Naive thymus-derived CD4-positive, alpha-beta T cell (primary cell): ENCODE measurements around the gene TMEM245. TPM values are rescaled to one million over a fixed set of nuclear protein-coding genes. Genes with fewer than 3 reads are reported as not detected.

ENCODE experiments used
- ATAC-seq: fragments of 150-1000 bp; cut with Tn5 transposase; 2 replicates; pipeline ENCODE4 v1.10.0; 2021; ENCODE audit warnings: mild to moderate bottlenecking, moderate library complexity
- CTCF ChIA-PET: fragments of 350-600 bp; sonication (Branson Sonifier 250); formaldehyde crosslinking; loops from one replicate; lab custom pipeline; 2021; ENCODE audit warnings: antibody characterized with exemption; lab: Charles Lee
- POLR2A ChIA-PET: fragments of 350-600 bp; sonication (Branson Sonifier 250); formaldehyde crosslinking; loops from one replicate; lab custom pipeline; 2021; ENCODE audit warnings: antibody characterized with exemption, inconsistent platforms; lab: Charles Lee
- DNase-seq, 9 donors: peaks; one replicate each; pipeline versions ENCODE4 v3.0.0 to v3.0.0-alpha.2; 2020 to 2022; ENCODE audit warnings: mixed read lengths in 1 of 9
- H3K27ac ChIP-seq: one replicate; pipeline ENCODE4 v1.7.0; 2013; ENCODE audit warnings: mild to moderate bottlenecking, low read depth, low read length, moderate library complexity
- H3K27me3 ChIP-seq, 2 donors: one replicate each; pipeline ENCODE4 v1.7.0; 2013; ENCODE audit warnings: low read length in 2 of 2, mild to moderate bottlenecking in 2 of 2, moderate library complexity in 2 of 2; ENCODE audit not compliant: control insufficient read depth in 2 of 2, insufficient read depth in 2 of 2
- H3K36me3 ChIP-seq, 3 experiments: 1 replicate in 2 of 3; 2 replicates in 1 of 3; pipeline ENCODE4 v1.7.0; 2013; ENCODE audit warnings: low read length in 3 of 3, mild to moderate bottlenecking in 3 of 3, moderate library complexity in 1 of 3; ENCODE audit not compliant: insufficient read depth in 3 of 3, control insufficient read depth in 2 of 3
- H3K4me1 ChIP-seq, 2 donors: one replicate each; pipeline ENCODE4 v1.7.0; 2013; ENCODE audit warnings: low read length in 2 of 2, mild to moderate bottlenecking in 2 of 2, moderate library complexity in 1 of 2; ENCODE audit not compliant: control insufficient read depth in 2 of 2, insufficient read depth in 2 of 2
- H3K4me3 ChIP-seq: 2 replicates; pipeline ENCODE4 v1.7.0; 2013; ENCODE audit warnings: mild to moderate bottlenecking, low read length
- H3K9me3 ChIP-seq, 3 experiments: 1 replicate in 2 of 3; 2 replicates in 1 of 3; pipeline ENCODE4 v1.7.0; 2013; ENCODE audit warnings: low read length in 3 of 3; ENCODE audit not compliant: control insufficient read depth in 2 of 3
- H3K27ac Mint-ChIP-seq, 9 donors: one replicate each; pipeline ENCODE4 v1.8.0; 2020 to 2022; ENCODE audit warnings: mixed read lengths in 9 of 9, mild to moderate bottlenecking in 8 of 9, moderate library complexity in 5 of 9, inconsistent platforms in 2 of 9
- H3K27me3 Mint-ChIP-seq, 5 donors: one replicate each; pipeline ENCODE4 v1.8.0; 2021 to 2022; ENCODE audit warnings: mixed read lengths in 5 of 5, mild to moderate bottlenecking in 1 of 5
- H3K36me3 Mint-ChIP-seq, 5 donors: one replicate each; pipeline ENCODE4 v1.8.0; 2020 to 2022; ENCODE audit warnings: mixed read lengths in 5 of 5, mild to moderate bottlenecking in 3 of 5, inconsistent platforms in 1 of 5
- H3K4me1 Mint-ChIP-seq, 7 donors: one replicate each; pipeline ENCODE4 v1.8.0; 2020 to 2022; ENCODE audit warnings: mixed read lengths in 7 of 7, mild to moderate bottlenecking in 3 of 7, inconsistent platforms in 1 of 7
- H3K4me3 Mint-ChIP-seq, 10 donors: one replicate each; pipeline ENCODE4 v1.8.0; 2020 to 2022; ENCODE audit warnings: mild to moderate bottlenecking in 10 of 10, mixed read lengths in 10 of 10, moderate library complexity in 6 of 10, inconsistent platforms in 2 of 10
- H3K9me3 Mint-ChIP-seq, 11 donors: one replicate each; pipeline ENCODE4 v1.8.0; 2020 to 2022; ENCODE audit warnings: mixed read lengths in 11 of 11, mild to moderate bottlenecking in 4 of 11, inconsistent platforms in 1 of 11, moderate library complexity in 1 of 11
- intact Hi-C, 2 donors: fragments of 100-400 bp; cut with micrococcal nuclease; formaldehyde crosslinking; loops; one replicate each; pipeline ENCODE4 v1.15.1; 2023
- polyA plus RNA-seq, 2 donors: library from polyadenylated mRNA; unstranded; fragments of 300-500 nt; fragmentation: Illumina TruSeq; gene quantifications; one replicate each; pipeline ENCODE4 v1.2.3, GENCODE V29; 2021
- total RNA-seq, 6 experiments: library from RNA in 5 of 6; stranded (reverse) in 5 of 6; gene quantifications; 1 replicate in 5 of 6; 2 replicates in 1 of 6; pipeline ENCODE4 v1.2.3 and lab custom pipeline; 2021 to 2026

Gene TMEM245
- total and polyA plus RNA-seq, 7 experiments from 2014 or later, result 25.5 to 76.7 (median 29.2) TPM

- peaks cover 23 to 40% (median 32%) of the 10 kb centered on the region in 5 donors for H3K36me3 Mint-ChIP-seq
- Histone ChIP-seq H3K4me1 (no peaks in the 10 kb centered on the region), H3K27me3 (no peaks in the 10 kb centered on the region), H3K27ac (no peak overlapping the region), H3K4me3 (no peak overlapping the region), H3K36me3 (peaks cover 3 to 47% (median 18%) of the 10 kb centered on the region in 3 experiments), H3K9me3 (no peaks in the 10 kb centered on the region)
- no peaks in the 10 kb centered on the region for H3K9me3 Mint-ChIP-seq
- ATAC-seq (no peak), DNase-seq (no peak)
- intact Hi-C loops, result no loop called here
- peaks cover 0 to 2% (median 0%) of the 10 kb centered on the region in 7 donors for H3K4me1 Mint-ChIP-seq
- ChIA-PET CTCF (interaction anchor here (0.7 kb wide), 1 partner anchor 121 kb away, joined by 3 read pairs; no protein-coding TSS in a partner anchor), POLR2A (no interaction called here)
- no peaks in the 10 kb centered on the region for H3K27me3 Mint-ChIP-seq
- H3K27ac Mint-ChIP-seq, result peak overlapping the region in 2 of 9 donors; percentile 13 to 31
- H3K4me3 Mint-ChIP-seq, result no peak overlapping the region
Observed at GRCh38 chr9:109074236-109074889, 45.4 kb downstream of the TMEM245 start.

GRCh38 chr9:109072821-109073435 lies 46.8 kb downstream of the TMEM245 start:
- peak overlapping the region in 3 of 9 donors; percentile 56 to 73 (median 63) for H3K27ac Mint-ChIP-seq
- no peak overlapping the region for H3K4me3 Mint-ChIP-seq
- Histone ChIP-seq H3K4me3 (no peak overlapping the region), H3K9me3 (no peaks in the 10 kb centered on the region), H3K27me3 (no peaks in the 10 kb centered on the region), H3K27ac (no peak overlapping the region), H3K36me3 (peaks cover 0 to 48% (median 9%) of the 10 kb centered on the region in 3 experiments), H3K4me1 (no peaks in the 10 kb centered on the region)
- intact Hi-C loops, result no loop called here
- ATAC-seq (no peak), DNase-seq (no peak)
- peaks cover 11 to 26% (median 22%) of the 10 kb centered on the region in 5 donors for H3K36me3 Mint-ChIP-seq
- CTCF ChIA-PET, result interaction anchor here (1.0 kb wide), 1 partner anchor 17 kb away, joined by 4 read pairs; no protein-coding TSS in a partner anchor
- H3K4me1 Mint-ChIP-seq, result peaks cover 0 to 2% (median 0%) of the 10 kb centered on the region in 7 donors
- POLR2A ChIA-PET, result interaction anchor here (0.6 kb wide), 1 partner anchor 10 kb away, joined by 3 read pairs; no protein-coding TSS in a partner anchor
- H3K27me3 Mint-ChIP-seq, result no peaks in the 10 kb centered on the region
- H3K9me3 Mint-ChIP-seq, result no peaks in the 10 kb centered on the region

GRCh38 chr9:109072133-109072692 lies 47.5 kb downstream of the TMEM245 start:
- Histone ChIP-seq H3K4me3 (no peak overlapping the region), H3K27me3 (no peaks in the 10 kb centered on the region), H3K27ac (no peak overlapping the region), H3K36me3 (peaks cover 0 to 52% (median 9%) of the 10 kb centered on the region in 3 experiments), H3K9me3 (no peaks in the 10 kb centered on the region), H3K4me1 (no peaks in the 10 kb centered on the region)
- CTCF ChIA-PET, result no interaction called here
- Mint-ChIP-seq H3K4me1 (peaks cover 0 to 4% (median 0%) of the 10 kb centered on the region in 7 donors), H3K36me3 (peaks cover 5 to 28% (median 25%) of the 10 kb centered on the region in 5 donors), H3K4me3 (no peak overlapping the region), H3K9me3 (no peaks in the 10 kb centered on the region), H3K27ac (peak overlapping the region in 4 of 9 donors; percentile 26 to 63 (median 53)), H3K27me3 (no peaks in the 10 kb centered on the region)
- POLR2A ChIA-PET, result interaction anchor here (0.6 kb wide), 1 partner anchor 54 kb away, joined by 3 read pairs; no protein-coding TSS in a partner anchor
- no peak for DNase-seq
- no peak for ATAC-seq
- intact Hi-C loops, result no loop called here

GRCh38 chr9:109068764-109069163 lies 51.0 kb downstream of the TMEM245 start:
- Histone ChIP-seq H3K36me3 (peaks cover 0 to 62% (median 22%) of the 10 kb centered on the region in 3 experiments), H3K4me3 (no peak overlapping the region), H3K27ac (no peak overlapping the region), H3K27me3 (no peaks in the 10 kb centered on the region), H3K4me1 (no peaks in the 10 kb centered on the region), H3K9me3 (no peaks in the 10 kb centered on the region)
- ChIA-PET POLR2A (no interaction called here), CTCF (no interaction called here)
- ATAC-seq, result no peak
- Mint-ChIP-seq H3K9me3 (no peaks in the 10 kb centered on the region), H3K27ac (no peak overlapping the region), H3K4me1 (peaks cover 0 to 4% (median 0%) of the 10 kb centered on the region in 7 donors), H3K4me3 (no peak overlapping the region), H3K27me3 (no peaks in the 10 kb centered on the region), H3K36me3 (peaks cover 7 to 34% (median 21%) of the 10 kb centered on the region in 5 donors)
- DNase-seq, result no peak
- intact Hi-C loops, result loop anchor here (2.0 to 10.0 kb wide), 3 partner anchors 14 to 256 kb away; partner anchors contain the start of gene EPB41L4B (in 1 of the 2)

- H3K4me3 ChIP-seq, result no peak overlapping the region
- no peaks in the 10 kb centered on the region for H3K4me1 ChIP-seq
- ChIA-PET POLR2A (no interaction called here), CTCF (no interaction called here)
- intact Hi-C loops, result loop anchor here (10.0 kb wide), 2 partner anchors 130 to 260 kb away; partner anchors contain the start of gene EPB41L4B (in 1 of the 2)
- Mint-ChIP-seq H3K4me1 (peaks cover 0 to 4% (median 0%) of the 10 kb centered on the region in 7 donors), H3K36me3 (peaks cover 5 to 30% (median 22%) of the 10 kb centered on the region in 5 donors), H3K27ac (no peak overlapping the region), H3K27me3 (no peaks in the 10 kb centered on the region), H3K4me3 (no peak overlapping the region), H3K9me3 (no peaks in the 10 kb centered on the region)
- ATAC-seq (no peak), DNase-seq (no peak)
- H3K9me3 ChIP-seq, result no peaks in the 10 kb centered on the region
- no peaks in the 10 kb centered on the region for H3K27me3 ChIP-seq
- H3K27ac ChIP-seq, result no peak overlapping the region
- H3K36me3 ChIP-seq, result peaks cover 0 to 71% (median 16%) of the 10 kb centered on the region in 3 experiments
Observed at GRCh38 chr9:109064963-109065702, 54.6 kb downstream of the TMEM245 start.

- Mint-ChIP-seq H3K27ac (peak overlapping the region in 1 of 9 donors; percentile 6), H3K36me3 (peaks cover 10 to 40% (median 22%) of the 10 kb centered on the region in 5 donors), H3K27me3 (no peaks in the 10 kb centered on the region), H3K4me3 (no peak overlapping the region), H3K9me3 (no peaks in the 10 kb centered on the region), H3K4me1 (peaks cover 0 to 4% (median 0%) of the 10 kb centered on the region in 7 donors)
- ATAC-seq (no peak), DNase-seq (no peak)
- Histone ChIP-seq H3K27ac (no peak overlapping the region), H3K9me3 (no peaks in the 10 kb centered on the region), H3K4me1 (no peaks in the 10 kb centered on the region), H3K36me3 (peaks cover 0 to 68% (median 16%) of the 10 kb centered on the region in 3 experiments), H3K4me3 (no peak overlapping the region), H3K27me3 (no peaks in the 10 kb centered on the region)
- CTCF ChIA-PET, result interaction anchor here (0.6 kb wide), 1 partner anchor 17 kb away, joined by 3 read pairs; no protein-coding TSS in a partner anchor
- intact Hi-C loops, result loop anchor here (10.0 kb wide), 2 partner anchors 131 to 261 kb away; partner anchors contain the start of gene EPB41L4B (in 1 of the 2)
- POLR2A ChIA-PET, result no interaction called here
Observed at GRCh38 chr9:109063760-109064159, 56.0 kb downstream of the TMEM245 start.
